ENCODE results near the gene CIB4. TPM values are rescaled to one million over a fixed set of nuclear protein-coding genes. Genes with fewer than 3 reads are reported as not detected.

Gene CIB4
- total and polyA plus RNA-seq, 2 of the 13 experiments (the other 11 are each of a cell fraction or from before 2014, with no cell fraction given): not detected

DNA sequence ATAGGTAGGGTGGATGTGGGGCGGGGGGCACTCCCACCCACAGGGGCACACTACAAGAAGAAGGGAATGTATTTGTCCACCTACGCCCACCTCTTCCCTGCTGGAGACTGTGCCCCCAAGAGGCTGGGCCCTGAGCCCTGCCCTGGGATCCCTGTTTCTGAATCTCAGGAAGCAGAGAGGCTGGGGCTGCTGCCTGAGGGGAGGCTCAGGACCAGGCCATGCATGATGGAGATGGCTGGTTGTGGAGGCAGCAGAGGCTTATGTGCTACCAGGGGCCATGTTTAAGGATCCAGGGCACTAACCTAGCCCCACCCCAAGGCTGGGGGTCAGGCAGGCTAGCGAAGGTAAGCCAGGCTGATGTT lies 82.1 kb downstream of the CIB4 start:
- CTCF ChIA-PET (ENCODE audit: low intra/inter-chr PET ratio, low total read pairs): no interaction called here
- peaks cover 22 to 96% of the 10 kb centered on the region in 2 experiments for H3K27me3 ChIP-seq (ENCODE audit: control insufficient read depth in 1 of 2, insufficient read depth in 2 of 2, low read length in 2 of 2)
- H4K20me1 ChIP-seq (ENCODE audit: insufficient read depth, low read length): no peaks in the 10 kb centered on the region; the same call in 1 of the 2 replicates
- no TSS peak for BruUV-seq (replicated peaks)
- no peaks in the 10 kb centered on the region for H3K79me2 ChIP-seq (ENCODE audit: insufficient read depth, low read length)
- no peak overlapping the region for H3K4me2 ChIP-seq (ENCODE audit: low read depth, low read length)
- WGBS (ENCODE audit: low lambda C conversion rate): 21% methylated on average over 2 of the region's 3 CpGs
- no peaks in the 10 kb centered on the region for H3K36me3 ChIP-seq (replicated peaks in 1 of 2; ENCODE audit: control insufficient read depth in 1 of 2, insufficient read depth in 2 of 2, low read length in 2 of 2)
- no peak overlapping the region for H2AFZ ChIP-seq (ENCODE audit: low read length)
- DNase-seq (ENCODE audit: low spot score): no peak
- H3K4me1 ChIP-seq (ENCODE audit: insufficient read depth, low read length): peaks cover 13% of the 10 kb centered on the region
- no peak overlapping the region for H3K9ac ChIP-seq (ENCODE audit: insufficient read depth, low read depth, low read length)
- in situ Hi-C loops (cut with HindIII; ENCODE audit: extremely low pct_ligation_motif_present, low pct_unique_long_range_greater_than_20kb): no loop called here
- no peak for FAIRE-seq
- TF ChIP-seq REL (CRISPR knock-in tag; conservative IDR thresholded peaks at IDR 0.05): no peak
- TF ChIP-seq WIZ (CRISPR knock-in tag; IDR thresholded peaks at IDR 0.05): no peak
- TF ChIP-seq, protein P1, sequence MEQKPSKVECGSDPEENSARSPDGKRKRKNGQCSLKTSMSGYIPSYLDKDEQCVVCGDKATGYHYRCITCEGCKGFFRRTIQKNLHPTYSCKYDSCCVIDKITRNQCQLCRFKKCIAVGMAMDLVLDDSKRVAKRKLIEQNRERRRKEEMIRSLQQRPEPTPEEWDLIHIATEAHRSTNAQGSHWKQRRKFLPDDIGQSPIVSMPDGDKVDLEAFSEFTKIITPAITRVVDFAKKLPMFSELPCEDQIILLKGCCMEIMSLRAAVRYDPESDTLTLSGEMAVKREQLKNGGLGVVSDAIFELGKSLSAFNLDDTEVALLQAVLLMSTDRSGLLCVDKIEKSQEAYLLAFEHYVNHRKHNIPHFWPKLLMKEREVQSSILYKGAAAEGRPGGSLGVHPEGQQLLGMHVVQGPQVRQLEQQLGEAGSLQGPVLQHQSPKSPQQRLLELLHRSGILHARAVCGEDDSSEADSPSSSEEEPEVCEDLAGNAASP (CRISPR knock-in tag; IDR thresholded peaks at IDR 0.05; ENCODE audit: borderline replicate concordance): no peak
- no peak for TF ChIP-seq ZNF709 (CRISPR knock-in tag; IDR thresholded peaks at IDR 0.05)
- no peak for TF ChIP-seq LCORL (IDR thresholded peaks at IDR 0.05)
- no peak for TF ChIP-seq LCORL (CRISPR knock-in tag; IDR thresholded peaks at IDR 0.05)
- no peak for TF ChIP-seq HNRNPLL (IDR thresholded peaks at IDR 0.05; ENCODE audit: low read depth, low read length, poor library complexity, severe bottlenecking)
- no peak for TF ChIP-seq HNRNPL (IDR thresholded peaks at IDR 0.05; ENCODE audit: low read depth, low read length)
- TF ChIP-seq MTF1 (CRISPR knock-in tag; IDR thresholded peaks at IDR 0.05): no peak
- TF ChIP-seq JUND (CRISPR knock-in tag; IDR thresholded peaks at IDR 0.05): no peak
- TF ChIP-seq SRSF4 (IDR thresholded peaks at IDR 0.05; ENCODE audit: low read depth, low read length, poor library complexity, severe bottlenecking): no peak
- TF ChIP-seq POLR2AphosphoS2 (IDR thresholded peaks at IDR 0.05; ENCODE audit: low read depth, low read length): no peak
- H3K9me3 ChIP-seq (ENCODE audit: low read length): no peaks in the 10 kb centered on the region
- intact Hi-C loops (cut with micrococcal nuclease; ENCODE audit: unreplicated experiment): no loop called here
- H3K4me3 ChIP-seq (replicated peaks in 1 of 3; ENCODE audit: insufficient read depth in 1 of 3, low read depth in 2 of 3, low read length in 3 of 3): no peak overlapping the region
- ATAC-seq: no peak
- POLR2A ChIA-PET: no interaction called here
- no peak overlapping the region for H3K27ac ChIP-seq (ENCODE audit: extremely low read length, insufficient read depth, low read length)

Measured in HepG2 (cell line).